HCT116 (cell line): Measurements from ENCODE around the gene MAST4. TPM values are rescaled to one million over a fixed set of nuclear protein-coding genes. Genes with fewer than 3 reads are reported as not detected.

Experiments
- ATAC-seq: fragments of 200-7000 bp; cut with Tn5 transposase; 2 replicates; pipeline ENCODE4 v1.9.1; 2020; ENCODE audit warnings: mild to moderate bottlenecking, moderate library complexity
- BruUV-seq: library from RNA; stranded (reverse); fragments of 400-500 nt; replicated peaks from 2 replicates; lab custom pipeline; 2021; lab: Mats Ljungman, UMichigan
- CTCF ChIA-PET: fragments of 300-600 bp; sonication (Branson Sonifier 250); formaldehyde crosslinking; loops from one replicate; lab custom pipeline; 2021; ENCODE audit warnings: antibody characterized with exemption; lab: Charles Lee
- POLR2A ChIA-PET: fragments of 300-600, 350-600 bp; sonication (Branson Sonifier 250); formaldehyde crosslinking; loops from one replicate; lab custom pipeline; 2021; ENCODE audit warnings: antibody characterized with exemption; lab: Charles Lee
- RAD21 ChIA-PET, 2 experiments: fragments of 300-600 bp; sonication (Branson Sonifier 250); formaldehyde crosslinking; loops; one replicate each; lab custom pipeline; 2023; ENCODE audit warnings: low total read pairs in 2 of 2; ENCODE audit not compliant: uncharacterized antibody in 2 of 2, unreplicated experiment in 2 of 2, low non-redundant PET in 1 of 2; lab: Charles Lee
- DNase-seq: peaks from one replicate; pipeline ENCODE4 v3.0.0-alpha.2; 2010; ENCODE audit warnings: low read depth, low spot score
- H2AFZ ChIP-seq: fragments of 200-600 bp; shearing (Covaris generic), sonication (generic); 2 replicates; pipeline ENCODE4 v1.6.1; 2017; ENCODE audit warnings: low read depth, mixed run types, mixed read lengths, antibody characterized with exemption, low read length; ENCODE audit not compliant: poor library complexity, severe bottlenecking
- H3K27ac ChIP-seq: 2 replicates; pipeline ENCODE4 v1.5.1; 2012; ENCODE audit warnings: low read depth, low read length
- H3K27me3 ChIP-seq: fragments of 200-600 bp; sonication (generic); 2 replicates; pipeline ENCODE4 v1.6.1; 2016; ENCODE audit warnings: mixed run types, low read length, mixed read lengths; ENCODE audit not compliant: insufficient read depth
- H3K36me3 ChIP-seq, 2 experiments: fragments of 200-500 bp in 1 of 2; fragments of 200-600 bp in 1 of 2; sonication (Bioruptor generic) in 1 of 2; sonication (generic) in 1 of 2; 2 replicates each; pipeline versions ENCODE4 v1.5.1 to v1.6.1; 2014 to 2016; ENCODE audit warnings: low read length in 2 of 2, inconsistent platforms in 1 of 2, mixed read lengths in 1 of 2, mixed run types in 1 of 2; ENCODE audit not compliant: insufficient read depth in 2 of 2, control insufficient read depth in 1 of 2
- H3K4me1 ChIP-seq, 2 experiments: fragments of 200-600 bp in 1 of 2; sonication (generic) in 1 of 2; 2 replicates each; pipeline versions ENCODE4 v1.5.1 to v1.6.1; 2012 to 2017; ENCODE audit warnings: low read length in 2 of 2, inconsistent platforms in 1 of 2, mild to moderate bottlenecking in 1 of 2, mixed read lengths in 1 of 2, mixed run types in 1 of 2, moderate library complexity in 1 of 2; ENCODE audit not compliant: insufficient read depth in 2 of 2, control insufficient read depth in 1 of 2
- H3K4me2 ChIP-seq: fragments of 200-600 bp; sonication (generic); 2 replicates; pipeline ENCODE4 v1.6.1; 2017; ENCODE audit warnings: mixed run types, low read length, mixed read lengths
- H3K4me3 ChIP-seq, 2 experiments: fragments of 200-600 bp in 1 of 2; sonication (generic) in 1 of 2; replicated peaks in 1 of 2; 2 replicates each; pipeline ENCODE4 v1.5.1; 2011 to 2016; ENCODE audit warnings: low read length in 2 of 2, control low read depth in 1 of 2, low read depth in 1 of 2, mild to moderate bottlenecking in 1 of 2, mixed read lengths in 1 of 2, mixed run types in 1 of 2
- H3K79me2 ChIP-seq: fragments of 200-600 bp; sonication (generic); 2 replicates; pipeline ENCODE4 v1.6.1; 2017; ENCODE audit warnings: mild to moderate bottlenecking, mixed run types, low read length, moderate library complexity, mixed read lengths; ENCODE audit not compliant: insufficient read depth
- H3K9ac ChIP-seq: fragments of 200-600 bp; sonication (generic); 2 replicates; pipeline ENCODE4 v1.6.1; 2016; ENCODE audit warnings: low read length, mixed read lengths
- H3K9me2 ChIP-seq: fragments of 200-600 bp; sonication (generic), shearing (Covaris generic); 2 replicates; pipeline ENCODE4 v1.6.1; 2017; ENCODE audit warnings: mixed run types, mild to moderate bottlenecking, moderate library complexity; ENCODE audit not compliant: insufficient read depth
- H3K9me3 ChIP-seq, 2 experiments: fragments of 200-500 bp in 1 of 2; fragments of 200-600 bp in 1 of 2; sonication (Bioruptor generic) in 1 of 2; sonication (generic) in 1 of 2; 2 replicates each; pipeline ENCODE4 v1.6.1; 2014 to 2017; ENCODE audit warnings: low read length in 2 of 2, mixed read lengths in 2 of 2, inconsistent platforms in 1 of 2, low read depth in 1 of 2, mild to moderate bottlenecking in 1 of 2, mixed run types in 1 of 2, moderate library complexity in 1 of 2; ENCODE audit not compliant: control insufficient read depth in 1 of 2, insufficient read depth in 1 of 2
- H4K20me1 ChIP-seq: fragments of 200-600 bp; sonication (generic), shearing (Covaris generic); 2 replicates; pipeline ENCODE4 v1.6.1; 2017; ENCODE audit warnings: mixed run types, mild to moderate bottlenecking, moderate library complexity; ENCODE audit not compliant: insufficient read depth
- CBX3 ChIP-seq: IDR thresholded peaks from 2 replicates; pipeline ENCODE4 v1.6.1; 2012; ENCODE audit warnings: low read depth
- EZH2phosphoT487 ChIP-seq: fragments of 200-600 bp; IDR thresholded peaks from 2 replicates; pipeline ENCODE4 v1.6.1; 2018; ENCODE audit warnings: antibody characterized with exemption, borderline replicate concordance
- FOSL1 ChIP-seq: IDR thresholded peaks from 2 replicates; pipeline ENCODE4 v1.6.1; 2012; ENCODE audit warnings: low read depth
- POLR2A ChIP-seq: IDR thresholded peaks from 2 replicates; pipeline ENCODE4 v1.7.0; 2011; ENCODE audit warnings: borderline replicate concordance; ENCODE audit not compliant: insufficient read depth, insufficient read length; ENCODE audit errors: extremely low read depth
- POLR2AphosphoS5 ChIP-seq: IDR thresholded peaks from 2 replicates; pipeline ENCODE4 v1.6.1; 2011; ENCODE audit warnings: mild to moderate bottlenecking, low read depth, low read length, moderate library complexity
- RAD21 ChIP-seq: IDR thresholded peaks from 2 replicates; pipeline ENCODE4 v1.6.1; 2012; ENCODE audit warnings: low read depth, mild to moderate bottlenecking
- ZFX ChIP-seq: fragments of 450-650 bp; IDR thresholded peaks from 2 replicates; pipeline ENCODE4 v1.6.1; 2017
- ZNF274 ChIP-seq: fragments of 200-500 bp; sonication (Bioruptor generic); IDR thresholded peaks from 2 replicates; pipeline ENCODE4 v1.6.1; 2014; ENCODE audit warnings: mild to moderate bottlenecking, low read depth, low read length, inconsistent platforms
- intact Hi-C: fragments of 100-400 bp; cut with micrococcal nuclease; formaldehyde crosslinking; loops from 2 replicates; pipeline ENCODE4 v1.10.0; 2022
- total RNA-seq: library from RNA; stranded (reverse); gene quantifications from one replicate; pipeline ENCODE4 v1.2.1, GENCODE V29; 2021; ENCODE audit not compliant: unreplicated experiment
- TF ChIP-seq, protein P1 (sequence below): IDR thresholded peaks from 2 replicates; pipeline ENCODE4 v1.6.1; 2012
- TF ChIP-seq, protein P2 (sequence below), 3 experiments: fragments of 200-600 bp in 1 of 3; sonication (generic) in 1 of 3; IDR thresholded peaks in 2 of 3; conservative IDR thresholded peaks in 1 of 3; 2 replicates each; pipeline ENCODE4 v1.5.1; 2012 to 2017; ENCODE audit warnings: low read depth in 2 of 3, low read length in 2 of 3, antibody characterized with exemption in 1 of 3, borderline replicate concordance in 1 of 3, control low read depth in 1 of 3, mild to moderate bottlenecking in 1 of 3, mixed read lengths in 1 of 3, mixed run types in 1 of 3, moderate library complexity in 1 of 3; ENCODE audit not compliant: insufficient read depth in 1 of 3
- TF ChIP-seq, protein P3 (sequence below): IDR thresholded peaks from 2 replicates; pipeline ENCODE4 v1.6.1; 2012

The MAST4 gene
- total RNA-seq, 1 experiment from 2014 or later, result 1.1 TPM

DNA sequence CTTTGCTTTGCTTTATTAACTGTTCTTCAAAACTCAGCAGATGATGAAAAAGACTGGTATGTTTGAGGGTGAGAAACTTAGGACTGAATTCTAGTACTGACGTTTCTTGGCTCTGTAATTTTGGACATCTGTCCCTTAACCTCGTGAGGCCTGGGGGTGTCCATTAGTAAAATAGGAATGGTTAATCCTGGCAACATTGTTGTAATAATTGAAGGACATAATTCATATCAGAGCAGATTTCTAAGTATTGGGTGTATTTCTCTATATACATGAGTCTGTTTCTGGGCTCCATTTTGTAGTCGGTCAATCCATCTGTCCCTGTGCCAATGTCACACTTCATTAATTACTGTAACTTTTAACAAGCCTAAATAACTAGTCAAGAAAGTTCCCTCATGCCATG, 206.7 kb downstream of the MAST4 start:
- no peaks in the 10 kb centered on the region for H3K36me3 ChIP-seq
- no peak overlapping the region for H3K4me2 ChIP-seq
- no peak for ATAC-seq
- no peak overlapping the region for H3K4me3 ChIP-seq
- RAD21 ChIA-PET, result no interaction called here
- no peaks in the 10 kb centered on the region; the same call in 1 of the 2 replicates for H4K20me1 ChIP-seq
- no peak overlapping the region for H3K9ac ChIP-seq
- no peak overlapping the region for H2AFZ ChIP-seq
- no peaks in the 10 kb centered on the region for H3K4me1 ChIP-seq
- TF ChIP-seq POLR2A, result no peak
- TF ChIP-seq, protein P1, sequence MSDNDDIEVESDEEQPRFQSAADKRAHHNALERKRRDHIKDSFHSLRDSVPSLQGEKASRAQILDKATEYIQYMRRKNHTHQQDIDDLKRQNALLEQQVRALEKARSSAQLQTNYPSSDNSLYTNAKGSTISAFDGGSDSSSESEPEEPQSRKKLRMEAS, result no peak
- TF ChIP-seq EZH2phosphoT487, result no peak
- no peak for TF ChIP-seq ZFX
- TF ChIP-seq, protein P2, sequence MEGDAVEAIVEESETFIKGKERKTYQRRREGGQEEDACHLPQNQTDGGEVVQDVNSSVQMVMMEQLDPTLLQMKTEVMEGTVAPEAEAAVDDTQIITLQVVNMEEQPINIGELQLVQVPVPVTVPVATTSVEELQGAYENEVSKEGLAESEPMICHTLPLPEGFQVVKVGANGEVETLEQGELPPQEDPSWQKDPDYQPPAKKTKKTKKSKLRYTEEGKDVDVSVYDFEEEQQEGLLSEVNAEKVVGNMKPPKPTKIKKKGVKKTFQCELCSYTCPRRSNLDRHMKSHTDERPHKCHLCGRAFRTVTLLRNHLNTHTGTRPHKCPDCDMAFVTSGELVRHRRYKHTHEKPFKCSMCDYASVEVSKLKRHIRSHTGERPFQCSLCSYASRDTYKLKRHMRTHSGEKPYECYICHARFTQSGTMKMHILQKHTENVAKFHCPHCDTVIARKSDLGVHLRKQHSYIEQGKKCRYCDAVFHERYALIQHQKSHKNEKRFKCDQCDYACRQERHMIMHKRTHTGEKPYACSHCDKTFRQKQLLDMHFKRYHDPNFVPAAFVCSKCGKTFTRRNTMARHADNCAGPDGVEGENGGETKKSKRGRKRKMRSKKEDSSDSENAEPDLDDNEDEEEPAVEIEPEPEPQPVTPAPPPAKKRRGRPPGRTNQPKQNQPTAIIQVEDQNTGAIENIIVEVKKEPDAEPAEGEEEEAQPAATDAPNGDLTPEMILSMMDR (IDR thresholded peaks at IDR 0.05 in 2 of 3, conservative IDR thresholded peaks at IDR 0.05 in 1 of 3; ENCODE audit: borderline replicate concordance in 1 of 3, insufficient read depth in 1 of 3, low read depth in 2 of 3, low read length in 2 of 3), result no peak
- no peak for TF ChIP-seq FOSL1
- no peak for TF ChIP-seq POLR2AphosphoS5
- no peak for TF ChIP-seq CBX3
- no peak for TF ChIP-seq RAD21
- no peak for TF ChIP-seq ZNF274
- TF ChIP-seq, protein P3, sequence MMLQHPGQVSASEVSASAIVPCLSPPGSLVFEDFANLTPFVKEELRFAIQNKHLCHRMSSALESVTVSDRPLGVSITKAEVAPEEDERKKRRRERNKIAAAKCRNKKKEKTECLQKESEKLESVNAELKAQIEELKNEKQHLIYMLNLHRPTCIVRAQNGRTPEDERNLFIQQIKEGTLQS, result no peak
- TF ChIP-seq, all 23 proteins: peak for 0
- Histone ChIP-seq H3K27ac (no peak overlapping the region), H3K27me3 (peaks cover 62% of the 10 kb centered on the region), H3K9me2 (no peaks in the 10 kb centered on the region), H3K79me2 (no peaks in the 10 kb centered on the region), H3K9me3 (no peaks in the 10 kb centered on the region)
- BruUV-seq, result no TSS peak
- no peak for DNase-seq
- intact Hi-C loops, result no loop called here
- POLR2A ChIA-PET, result no interaction called here
- CTCF ChIA-PET, result interaction anchor here (1.3 kb wide), 1 partner anchor 10 kb away, joined by 3 read pairs; no protein-coding TSS in a partner anchor
